HEK293 (cell line): ENCODE data around the gene TRABD.

ENCODE experiments used
- CTCF ChIA-PET: fragments of 350-600 bp; formaldehyde crosslinking; extraction: SDS; loops from one replicate; lab custom pipeline; 2021; ENCODE audit warnings: antibody characterized with exemption; lab: Yijun Ruan, JAX
- POLR2A ChIA-PET: fragments of 300-600 bp; formaldehyde crosslinking; extraction: SDS; loops from one replicate; lab custom pipeline; 2020; ENCODE audit warnings: antibody characterized with exemption, inconsistent platforms; lab: Yijun Ruan, JAX
- H3K27ac ChIP-seq: fragments of 200-500 bp; sonication (Bioruptor generic); 2 replicates; pipeline ENCODE4 v1.5.1; 2014; ENCODE audit warnings: low read depth, low read length, control low read depth, inconsistent platforms; ENCODE audit errors: extremely low read depth
- H3K36me3 ChIP-seq, 2 experiments: fragments of 200-500 bp in 1 of 2; sonication (Bioruptor generic) in 1 of 2; 1 replicate in 1 of 2; 2 replicates in 1 of 2; pipeline ENCODE4 v1.5.1; 2014 to 2017; ENCODE audit warnings: inconsistent platforms in 2 of 2, low read length in 2 of 2; ENCODE audit not compliant: control insufficient read depth in 2 of 2, insufficient read depth in 1 of 2
- H3K4me1 ChIP-seq: fragments of 200-500 bp; sonication (Bioruptor generic); 2 replicates; pipeline ENCODE4 v1.5.1; 2014; ENCODE audit warnings: mild to moderate bottlenecking, low read length, inconsistent platforms; ENCODE audit not compliant: control insufficient read depth, insufficient read depth
- H3K4me3 ChIP-seq: 2 replicates; pipeline ENCODE4 v1.5.1; 2011; ENCODE audit warnings: low read depth, mild to moderate bottlenecking, control low read depth, low read length, moderate library complexity
- H3K9me3 ChIP-seq: fragments of 200-500 bp; sonication (Bioruptor generic); 2 replicates; pipeline ENCODE4 v1.5.1; 2014; ENCODE audit warnings: low read depth, low read length, inconsistent platforms; ENCODE audit not compliant: control insufficient read depth, insufficient read depth
- FEZF1 ChIP-seq: fragments of 450-650 bp; formaldehyde crosslinking; IDR thresholded peaks from 2 replicates; pipeline ENCODE4 v1.5.1; 2016; ENCODE audit warnings: missing biosample characterization, missing genetic modification characterization
- HIC1 ChIP-seq: fragments of 450-650 bp; formaldehyde crosslinking; IDR thresholded peaks from 2 replicates; pipeline ENCODE4 v1.5.1; 2016; ENCODE audit warnings: missing biosample characterization, missing genetic modification characterization
- HOXC10 ChIP-seq: sonication (generic); formaldehyde crosslinking; IDR thresholded peaks from 2 replicates; pipeline ENCODE4 v1.8.1; 2023; ENCODE audit warnings: mild to moderate bottlenecking, missing genetic modification reagents
- KLF7 ChIP-seq: fragments of 450-650 bp; formaldehyde crosslinking; IDR thresholded peaks from 2 replicates; pipeline ENCODE4 v1.5.1; 2016; ENCODE audit warnings: missing biosample characterization, missing genetic modification characterization, borderline replicate concordance
- KLF8 ChIP-seq: fragments of 450-650 bp; formaldehyde crosslinking; IDR thresholded peaks from 2 replicates; pipeline ENCODE4 v1.5.1; 2016; ENCODE audit warnings: missing biosample characterization, missing genetic modification characterization
- KLF9 ChIP-seq: fragments of 450-650 bp; formaldehyde crosslinking; IDR thresholded peaks from 2 replicates; pipeline ENCODE4 v1.5.1; 2016; ENCODE audit warnings: missing biosample characterization, missing genetic modification characterization, low read depth
- MEIS1 ChIP-seq: sonication (generic); formaldehyde crosslinking; IDR thresholded peaks from 2 replicates; pipeline ENCODE4 v1.8.1; 2022; ENCODE audit warnings: missing genetic modification reagents, mild to moderate bottlenecking, borderline replicate concordance
- PBX3 ChIP-seq: sonication (generic); formaldehyde crosslinking; IDR thresholded peaks from 2 replicates; pipeline ENCODE4 v1.8.1; 2022; ENCODE audit warnings: mild to moderate bottlenecking, moderate library complexity, missing genetic modification reagents
- SP3 ChIP-seq: fragments of 450-650 bp; formaldehyde crosslinking; IDR thresholded peaks from 2 replicates; pipeline ENCODE4 v1.5.1; 2016; ENCODE audit warnings: missing biosample characterization, missing genetic modification characterization
- YY2 ChIP-seq: fragments of 450-650 bp; formaldehyde crosslinking; IDR thresholded peaks from 2 replicates; pipeline ENCODE4 v1.5.1; 2016; ENCODE audit warnings: missing biosample characterization, missing genetic modification characterization
- ZEB2 ChIP-seq: fragments of 450-650 bp; formaldehyde crosslinking; IDR thresholded peaks from 2 replicates; pipeline ENCODE4 v1.5.1; 2016; ENCODE audit warnings: missing biosample characterization, missing genetic modification characterization
- ZNF112 ChIP-seq: fragments of 450-650 bp; formaldehyde crosslinking; IDR thresholded peaks from 2 replicates; pipeline ENCODE4 v1.5.0; 2017; ENCODE audit warnings: missing biosample characterization, missing genetic modification characterization
- ZNF138 ChIP-seq: fragments of 450-650 bp; formaldehyde crosslinking; IDR thresholded peaks from 2 replicates; pipeline ENCODE4 v1.5.1; 2016; ENCODE audit warnings: missing biosample characterization, missing genetic modification characterization, borderline replicate concordance
- ZNF157 ChIP-seq: fragments of 450-650 bp; formaldehyde crosslinking; IDR thresholded peaks from 2 replicates; pipeline ENCODE4 v1.5.1; 2016; ENCODE audit warnings: missing biosample characterization, missing genetic modification characterization
- ZNF16 ChIP-seq: fragments of 450-650 bp; formaldehyde crosslinking; IDR thresholded peaks from 2 replicates; pipeline ENCODE4 v1.5.1; 2016; ENCODE audit warnings: low read depth, missing biosample characterization, missing genetic modification characterization
- ZNF202 ChIP-seq: fragments of 450-650 bp; formaldehyde crosslinking; IDR thresholded peaks from 2 replicates; pipeline ENCODE4 v1.5.1; 2016; ENCODE audit warnings: missing biosample characterization, missing genetic modification characterization, borderline replicate concordance
- ZNF311 ChIP-seq: fragments of 450-650 bp; formaldehyde crosslinking; IDR thresholded peaks from 2 replicates; pipeline ENCODE4 v1.5.1; 2017; ENCODE audit warnings: missing biosample characterization, missing genetic modification characterization, borderline replicate concordance
- ZNF48 ChIP-seq: fragments of 450-650 bp; formaldehyde crosslinking; IDR thresholded peaks from 2 replicates; pipeline ENCODE4 v1.5.1; 2016; ENCODE audit warnings: missing biosample characterization, missing genetic modification characterization
- ZNF521 ChIP-seq: fragments of 450-650 bp; formaldehyde crosslinking; IDR thresholded peaks from 2 replicates; pipeline ENCODE4 v1.5.1; 2017; ENCODE audit warnings: missing biosample characterization, mild to moderate bottlenecking, missing genetic modification characterization
- ZNF530 ChIP-seq: fragments of 450-650 bp; formaldehyde crosslinking; IDR thresholded peaks from 2 replicates; pipeline ENCODE4 v1.5.1; 2016; ENCODE audit warnings: low read depth, missing biosample characterization, missing genetic modification characterization
- ZNF544 ChIP-seq: fragments of 450-650 bp; formaldehyde crosslinking; IDR thresholded peaks from 2 replicates; pipeline ENCODE4 v1.5.0; 2017; ENCODE audit warnings: missing biosample characterization, missing genetic modification characterization
- ZNF555 ChIP-seq: fragments of 450-650 bp; formaldehyde crosslinking; conservative IDR thresholded peaks from 2 replicates; pipeline ENCODE4 v1.5.1; 2017; ENCODE audit warnings: missing biosample characterization, mild to moderate bottlenecking, missing genetic modification characterization, inconsistent platforms
- ZNF585B ChIP-seq: fragments of 450-650 bp; formaldehyde crosslinking; IDR thresholded peaks from 2 replicates; pipeline ENCODE4 v1.5.1; 2016; ENCODE audit warnings: missing biosample characterization, missing genetic modification characterization
- ZNF639 ChIP-seq: fragments of 450-650 bp; formaldehyde crosslinking; IDR thresholded peaks from 2 replicates; pipeline ENCODE4 v1.5.1; 2016; ENCODE audit warnings: missing biosample characterization, missing genetic modification characterization
- ZNF768 ChIP-seq: fragments of 450-650 bp; formaldehyde crosslinking; IDR thresholded peaks from 2 replicates; pipeline ENCODE4 v1.5.1; 2018; ENCODE audit warnings: missing biosample characterization, mild to moderate bottlenecking, missing genetic modification characterization
- ZNF791 ChIP-seq: fragments of 450-650 bp; formaldehyde crosslinking; IDR thresholded peaks from 2 replicates; pipeline ENCODE4 v1.5.1; 2016; ENCODE audit warnings: missing biosample characterization, missing genetic modification characterization
- ZNF837 ChIP-seq: fragments of 450-650 bp; formaldehyde crosslinking; IDR thresholded peaks from 2 replicates; pipeline ENCODE4 v1.5.1; 2016; ENCODE audit warnings: missing biosample characterization, missing genetic modification characterization
- ZNF843 ChIP-seq: fragments of 450-650 bp; formaldehyde crosslinking; IDR thresholded peaks from 2 replicates; pipeline ENCODE4 v1.5.1; 2016; ENCODE audit warnings: missing biosample characterization, missing genetic modification characterization

TRABD gene

GRCh38 chr22:50246242-50247175, 60.8 kb downstream of the TRABD start:
- POLR2A ChIA-PET = interaction anchor here (1.0 to 2.3 kb wide), 4 partner anchors 9 to 26 kb away, joined by 3 to 5 read pairs (median 4); no protein-coding TSS in a partner anchor

GRCh38 chr22:50247748-50248147, 62.0 kb downstream of the TRABD start:
- Histone ChIP-seq H3K4me3 (no peak overlapping the region), H3K36me3 (peaks cover 8 to 56% of the 10 kb centered on the region in 2 experiments; a peak in 2 of 3 replicates), H3K4me1 (peaks cover 12% of the 10 kb centered on the region), H3K27ac (no peak overlapping the region; the same call in 1 of the 2 replicates), H3K9me3 (no peaks in the 10 kb centered on the region)
- POLR2A ChIA-PET = interaction anchor here (0.6 to 2.3 kb wide), 2 partner anchors 24 to 277 kb away, joined by 3 to 5 read pairs; partner anchors contain the start of gene SCO2
- CTCF ChIA-PET = interaction anchor here (1.2 kb wide), 1 partner anchor 24 kb away, joined by 3 read pairs; no protein-coding TSS in a partner anchor
- TF ChIP-seq HIC1 (tag by site-specific recombination) (no peak), SP3 (tag by site-specific recombination) (peak; percentile 36; the same call in 1 of the 2 replicates), ZNF202 (tag by site-specific recombination) (no peak), ZNF138 (no peak), ZNF585B (no peak), ZNF837 (tag by site-specific recombination) (no peak), ZEB2 (tag by site-specific recombination) (peak; percentile 76), ZNF311 (tag by site-specific recombination) (no peak), ZNF530 (tag by site-specific recombination) (no peak), MEIS1 (no peak), KLF7 (no peak), ZNF48 (tag by site-specific recombination) (no peak), ZNF544 (tag by site-specific recombination) (no peak), YY2 (no peak), KLF9 (tag by site-specific recombination) (no peak), ZNF16 (tag by site-specific recombination) (no peak), FEZF1 (tag by site-specific recombination) (no peak), KLF8 (tag by site-specific recombination) (peak; percentile 14; the same call in 1 of the 2 replicates), ZNF112 (tag by site-specific recombination) (no peak), ZNF791 (tag by site-specific recombination) (no peak), ZNF555 (tag by site-specific recombination) (no peak), ZNF768 (tag by site-specific recombination) (no peak), HOXC10 (CRISPR knock-in tag) (no peak), ZNF521 (tag by site-specific recombination) (no peak), ZNF843 (tag by site-specific recombination) (no peak), ZNF639 (tag by site-specific recombination) (no peak)

More at GRCh38 chr22:50246242-50247175, 60.8 kb downstream of the TRABD start:
- TF ChIP-seq ZNF157 (tag by site-specific recombination) (peak; percentile 54; the same call in 1 of the 2 replicates), SP3 (tag by site-specific recombination) (no peak), PBX3 (no peak), FEZF1 (tag by site-specific recombination) (no peak)
- peaks cover 12% of the 10 kb centered on the region for H3K4me1 ChIP-seq
- H3K9me3 ChIP-seq = no peaks in the 10 kb centered on the region
- CTCF ChIA-PET = interaction anchor here (0.5 to 1.2 kb wide), 3 partner anchors 25 to 171 kb away, joined by 3 to 5 read pairs (median 3); no protein-coding TSS in a partner anchor
- peaks cover 8 to 48% of the 10 kb centered on the region in 2 experiments; a peak in 2 of 3 replicates for H3K36me3 ChIP-seq
- peak overlapping the region; percentile 87 for H3K27ac ChIP-seq
- no peak overlapping the region for H3K4me3 ChIP-seq
